MM.1S (cell line): ENCODE measurements around the gene NCEH1.

ENCODE experiments used
- CTCF ChIP-seq: fragments of 300-600 bp; sonication (generic); IDR thresholded peaks from 2 replicates; pipeline ENCODE4 v1.5.1; 2016; ENCODE audit warnings: antibody characterized with exemption, low read length, mixed read lengths
- EZH2phosphoT487 ChIP-seq: fragments of 300-600 bp; sonication (generic); IDR thresholded peaks from 2 replicates; pipeline ENCODE4 v1.6.1; 2018; ENCODE audit warnings: antibody characterized with exemption, low read length

DNA sequence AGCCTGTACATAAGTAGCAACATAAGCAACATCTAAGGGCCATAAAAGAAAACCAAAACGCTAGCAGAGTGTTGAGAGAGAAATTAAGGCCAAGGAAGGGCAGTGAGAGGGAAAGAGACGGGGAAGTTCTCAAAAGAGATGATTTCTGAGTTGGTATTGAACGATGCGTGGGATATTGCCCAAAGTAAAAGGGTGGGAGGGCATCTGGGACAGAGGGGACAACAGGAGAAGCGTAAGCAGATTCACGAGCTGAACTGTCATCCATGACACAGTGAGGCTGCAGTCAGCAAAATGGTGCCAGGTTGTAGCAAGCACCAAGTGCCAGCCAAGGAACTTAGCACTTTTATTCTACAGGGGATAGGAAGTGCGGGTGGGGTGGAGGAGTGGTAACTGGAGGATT is 11.8 kb downstream of the NCEH1 start:
- no peak for TF ChIP-seq CTCF
- TF ChIP-seq EZH2phosphoT487, result no peak
